ENCODE data around the gene MSMP.

DNA sequence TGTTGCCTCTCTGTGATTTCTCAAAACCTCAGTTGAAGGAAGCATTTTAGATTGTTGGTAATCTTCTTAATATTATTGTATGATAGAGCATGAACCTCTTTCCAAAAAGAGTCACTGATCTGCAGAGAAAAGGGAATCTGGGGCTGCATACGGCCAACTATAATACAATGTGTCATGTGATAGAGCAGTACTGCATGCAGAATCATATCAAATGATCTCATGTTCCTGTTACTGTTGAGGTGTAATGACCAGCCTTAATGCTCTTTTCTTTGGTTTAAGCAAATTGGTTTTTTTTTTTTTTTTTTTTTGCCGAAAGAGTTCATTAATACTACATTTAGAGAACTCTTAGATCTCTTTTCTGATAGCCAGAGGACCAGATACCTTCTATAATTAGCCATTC is 12.9 kb upstream of the MSMP start:
- TF ChIP-seq, protein P1, sequence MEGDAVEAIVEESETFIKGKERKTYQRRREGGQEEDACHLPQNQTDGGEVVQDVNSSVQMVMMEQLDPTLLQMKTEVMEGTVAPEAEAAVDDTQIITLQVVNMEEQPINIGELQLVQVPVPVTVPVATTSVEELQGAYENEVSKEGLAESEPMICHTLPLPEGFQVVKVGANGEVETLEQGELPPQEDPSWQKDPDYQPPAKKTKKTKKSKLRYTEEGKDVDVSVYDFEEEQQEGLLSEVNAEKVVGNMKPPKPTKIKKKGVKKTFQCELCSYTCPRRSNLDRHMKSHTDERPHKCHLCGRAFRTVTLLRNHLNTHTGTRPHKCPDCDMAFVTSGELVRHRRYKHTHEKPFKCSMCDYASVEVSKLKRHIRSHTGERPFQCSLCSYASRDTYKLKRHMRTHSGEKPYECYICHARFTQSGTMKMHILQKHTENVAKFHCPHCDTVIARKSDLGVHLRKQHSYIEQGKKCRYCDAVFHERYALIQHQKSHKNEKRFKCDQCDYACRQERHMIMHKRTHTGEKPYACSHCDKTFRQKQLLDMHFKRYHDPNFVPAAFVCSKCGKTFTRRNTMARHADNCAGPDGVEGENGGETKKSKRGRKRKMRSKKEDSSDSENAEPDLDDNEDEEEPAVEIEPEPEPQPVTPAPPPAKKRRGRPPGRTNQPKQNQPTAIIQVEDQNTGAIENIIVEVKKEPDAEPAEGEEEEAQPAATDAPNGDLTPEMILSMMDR (IDR thresholded peaks at IDR 0.05; ENCODE audit: insufficient read depth, low read length) = no peak
- TF ChIP-seq REST (IDR thresholded peaks at IDR 0.05; ENCODE audit: insufficient replicate concordance, low read depth) (no peak), SPI1 (IDR thresholded peaks at IDR 0.05; ENCODE audit: borderline replicate concordance, low read depth) (no peak)
